Measurements from ENCODE around the gene MLX.
A peak's percentile ranks its signal among the peaks of the same experiment; 100 is the strongest.
"Not testable (repeated sequence)": the region's sequence is repeated elsewhere in the genome, so short reads cannot be mapped to it uniquely, and the experiment has no call there.

Gene MLX

DNA sequence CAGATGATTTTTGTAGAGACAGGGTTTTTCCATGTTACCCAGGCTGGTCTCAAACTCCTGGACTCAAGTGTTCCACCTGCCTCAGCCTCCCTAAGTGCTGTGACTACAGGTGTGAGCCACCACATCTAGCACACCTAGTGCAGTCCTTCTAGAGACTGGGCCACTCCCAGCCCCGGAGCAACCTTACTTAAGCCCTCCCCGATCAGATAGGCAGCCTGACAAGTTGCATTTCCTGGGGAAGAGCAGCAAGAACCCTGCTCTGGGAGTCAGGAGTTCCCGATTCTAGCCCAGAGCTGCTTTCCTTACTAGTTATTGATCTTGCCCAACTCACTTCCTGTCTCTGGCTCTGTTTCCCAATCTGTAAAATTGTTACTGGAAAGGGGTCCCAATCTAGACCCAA, 37.8 kb upstream of the MLX start:
- peaks cover 22% of the 10 kb centered on the region for H3K4me1 Mint-ChIP-seq (ENCODE audit: low read depth)

GRCh38 chr17:42530952-42531454, 35.9 kb upstream of the MLX start:
- H3K27ac Mint-ChIP-seq = no peak overlapping the region
- H3K27me3 Mint-ChIP-seq (ENCODE audit: low read depth) = peaks cover 8% of the 10 kb centered on the region
- H3K4me3 Mint-ChIP-seq = no peak overlapping the region
- peaks cover 2% of the 10 kb centered on the region for H3K36me3 Mint-ChIP-seq (ENCODE audit: low read depth)
- peaks cover 27% of the 10 kb centered on the region for H3K4me1 Mint-ChIP-seq (ENCODE audit: low read depth)
- H3K9me3 Mint-ChIP-seq = no peaks in the 10 kb centered on the region

More for the DNA sequence above, 37.8 kb upstream of the MLX start:
- Mint-ChIP-seq H3K36me3 (ENCODE audit: low read depth) (no peaks in the 10 kb centered on the region), H3K4me3 (no peak overlapping the region), H3K27me3 (ENCODE audit: low read depth) (peaks cover 12% of the 10 kb centered on the region), H3K9me3 (no peaks in the 10 kb centered on the region), H3K27ac (no peak overlapping the region)

- Mint-ChIP-seq H3K36me3 (ENCODE audit: low read depth) (peaks cover 2% of the 10 kb centered on the region), H3K4me3 (peak overlapping the region; percentile 74), H3K27ac (peak overlapping the region; percentile 70), H3K9me3 (no peaks in the 10 kb centered on the region), H3K27me3 (ENCODE audit: low read depth) (peaks cover 8% of the 10 kb centered on the region), H3K4me1 (ENCODE audit: low read depth) (peaks cover 29% of the 10 kb centered on the region)
These were observed 35.2 kb upstream of the MLX start for GRCh38 chr17:42531455-42532354.

DNA sequence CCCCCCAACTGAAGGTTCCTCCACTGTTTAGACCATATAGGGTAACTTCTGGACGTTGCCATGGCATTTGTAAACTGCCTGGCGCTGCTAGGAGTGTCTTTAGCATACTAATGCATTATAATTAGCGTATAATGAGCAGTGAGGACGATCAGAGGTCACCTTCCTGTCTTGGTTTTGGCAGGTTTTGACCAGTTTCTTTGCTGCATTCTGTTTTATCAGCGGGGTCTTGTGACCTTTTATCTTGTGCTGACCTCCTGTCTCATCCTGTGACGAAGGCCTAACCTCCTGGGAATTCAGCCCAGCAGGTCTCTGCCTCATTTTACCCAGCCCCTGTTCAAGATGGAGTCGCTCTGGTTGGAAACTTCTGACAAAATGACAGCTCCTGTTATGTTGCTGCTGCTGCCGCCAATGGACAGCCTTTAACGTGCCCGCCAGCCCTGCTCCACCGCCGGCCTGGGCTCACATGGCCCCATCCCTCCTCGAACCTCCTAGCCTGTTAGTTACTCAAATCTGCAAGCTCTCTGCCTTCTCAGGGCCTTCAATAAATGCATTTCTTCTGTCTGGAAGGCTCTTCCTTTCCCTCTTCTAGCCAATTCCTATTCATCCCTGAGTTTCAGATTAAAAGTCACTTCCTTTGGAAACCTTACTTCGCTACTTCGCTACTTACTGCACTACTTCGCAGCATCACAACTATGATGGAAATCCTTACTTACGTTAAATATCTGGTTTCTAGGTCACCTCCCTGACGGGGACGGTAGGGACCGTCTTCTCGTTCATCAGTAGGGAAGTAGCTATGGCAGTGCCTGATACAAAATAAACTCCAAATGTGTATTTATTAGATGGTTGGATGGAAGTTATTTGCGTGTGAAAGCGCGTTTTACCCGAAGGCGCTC, 31.5 kb upstream of the MLX start:
- peak overlapping the region; percentile 73 for H3K4me3 Mint-ChIP-seq
- peaks cover 8% of the 10 kb centered on the region for H3K27me3 Mint-ChIP-seq (ENCODE audit: low read depth)
- peaks cover 13% of the 10 kb centered on the region for H3K36me3 Mint-ChIP-seq (ENCODE audit: low read depth)
- H3K4me1 Mint-ChIP-seq (ENCODE audit: low read depth) = peaks cover 37% of the 10 kb centered on the region
- peak overlapping the region; percentile 74 for H3K27ac Mint-ChIP-seq
- no peaks in the 10 kb centered on the region for H3K9me3 Mint-ChIP-seq

- Mint-ChIP-seq H3K27me3 (ENCODE audit: low read depth) (peaks cover 8% of the 10 kb centered on the region), H3K4me1 (ENCODE audit: low read depth) (peaks cover 39% of the 10 kb centered on the region), H3K36me3 (ENCODE audit: low read depth) (peaks cover 15% of the 10 kb centered on the region), H3K9me3 (no peaks in the 10 kb centered on the region), H3K27ac (peak within 1 kb of the TSS; percentile 86), H3K4me3 (peak within 1 kb of the TSS; percentile 86)
These were observed 30.9 kb upstream of the MLX start, which contains the start of gene NAGLU for GRCh38 chr17:42536048-42536371. TSS of gene NAGLU (plus strand) at chr17:42536241. CDS start at chr17:42536273, 32 bp downstream.

DNA sequence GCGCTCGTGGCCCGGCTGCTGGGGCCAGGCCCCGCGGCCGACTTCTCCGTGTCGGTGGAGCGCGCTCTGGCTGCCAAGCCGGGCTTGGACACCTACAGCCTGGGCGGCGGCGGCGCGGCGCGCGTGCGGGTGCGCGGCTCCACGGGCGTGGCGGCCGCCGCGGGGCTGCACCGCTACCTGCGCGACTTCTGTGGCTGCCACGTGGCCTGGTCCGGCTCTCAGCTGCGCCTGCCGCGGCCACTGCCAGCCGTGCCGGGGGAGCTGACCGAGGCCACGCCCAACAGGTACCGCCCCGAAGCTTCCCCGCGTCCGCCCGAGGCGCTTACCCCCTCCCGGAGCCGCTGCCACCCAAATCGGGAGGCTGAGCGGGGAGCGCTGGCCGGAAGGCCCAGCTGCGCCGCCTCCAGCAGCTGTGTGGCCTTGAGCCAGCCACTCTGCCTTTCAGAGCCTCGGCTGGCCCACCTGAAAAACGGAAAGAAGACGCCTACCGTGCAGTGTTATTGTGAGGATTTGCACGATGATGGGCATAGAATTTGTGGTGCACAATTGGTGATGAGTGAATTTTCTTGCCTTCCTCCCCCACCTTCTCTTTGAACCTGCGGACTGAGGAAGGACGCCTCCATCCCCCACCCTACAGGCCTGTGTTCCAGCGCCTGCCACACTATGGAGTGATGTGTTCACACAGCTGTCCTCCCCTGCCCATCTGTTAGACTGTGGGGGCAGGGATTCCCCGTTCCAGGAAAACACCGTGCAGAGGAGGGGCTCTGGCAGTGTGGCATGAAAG, 30.3 kb upstream of the MLX start:
- Mint-ChIP-seq H3K27me3 (ENCODE audit: low read depth) (peaks cover 8% of the 10 kb centered on the region), H3K4me3 (peak overlapping the region; percentile 86), H3K27ac (peak overlapping the region; percentile 86), H3K4me1 (ENCODE audit: low read depth) (peaks cover 39% of the 10 kb centered on the region), H3K9me3 (no peaks in the 10 kb centered on the region), H3K36me3 (ENCODE audit: low read depth) (peaks cover 18% of the 10 kb centered on the region)

DNA sequence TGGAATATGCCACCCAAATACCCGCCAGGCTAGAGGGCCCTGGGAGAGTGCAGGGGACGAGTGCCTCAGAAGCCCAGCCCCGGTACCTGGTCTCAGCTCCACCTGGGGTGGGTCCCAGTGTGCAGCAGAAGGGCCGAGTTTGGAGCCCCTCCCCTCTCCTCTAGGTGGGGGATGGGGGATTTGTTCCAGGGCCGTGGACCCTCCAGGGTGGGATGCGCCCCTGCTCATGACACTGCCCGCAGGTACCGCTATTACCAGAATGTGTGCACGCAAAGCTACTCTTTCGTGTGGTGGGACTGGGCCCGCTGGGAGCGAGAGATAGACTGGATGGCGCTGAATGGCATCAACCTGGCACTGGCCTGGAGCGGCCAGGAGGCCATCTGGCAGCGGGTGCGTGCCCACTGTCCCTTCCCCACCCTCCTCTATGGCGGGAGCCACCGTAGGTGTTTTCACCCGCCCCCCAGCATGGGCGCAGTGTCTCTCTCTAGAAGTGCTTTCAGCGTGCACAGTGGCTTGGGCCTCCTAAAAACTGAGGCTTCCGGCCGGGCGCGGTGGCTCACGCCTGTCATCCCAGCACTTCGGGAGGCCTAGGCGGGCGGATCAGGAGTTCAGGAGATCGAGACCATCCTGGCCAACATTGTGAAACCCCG, 29.6 kb upstream of the MLX start:
- H3K27ac Mint-ChIP-seq = no peak overlapping the region
- H3K4me3 Mint-ChIP-seq = peak overlapping the region; percentile 86
- H3K4me1 Mint-ChIP-seq (ENCODE audit: low read depth) = peaks cover 39% of the 10 kb centered on the region
- peaks cover 8% of the 10 kb centered on the region for H3K27me3 Mint-ChIP-seq (ENCODE audit: low read depth)
- no peaks in the 10 kb centered on the region for H3K9me3 Mint-ChIP-seq
- peaks cover 18% of the 10 kb centered on the region for H3K36me3 Mint-ChIP-seq (ENCODE audit: low read depth)

DNA sequence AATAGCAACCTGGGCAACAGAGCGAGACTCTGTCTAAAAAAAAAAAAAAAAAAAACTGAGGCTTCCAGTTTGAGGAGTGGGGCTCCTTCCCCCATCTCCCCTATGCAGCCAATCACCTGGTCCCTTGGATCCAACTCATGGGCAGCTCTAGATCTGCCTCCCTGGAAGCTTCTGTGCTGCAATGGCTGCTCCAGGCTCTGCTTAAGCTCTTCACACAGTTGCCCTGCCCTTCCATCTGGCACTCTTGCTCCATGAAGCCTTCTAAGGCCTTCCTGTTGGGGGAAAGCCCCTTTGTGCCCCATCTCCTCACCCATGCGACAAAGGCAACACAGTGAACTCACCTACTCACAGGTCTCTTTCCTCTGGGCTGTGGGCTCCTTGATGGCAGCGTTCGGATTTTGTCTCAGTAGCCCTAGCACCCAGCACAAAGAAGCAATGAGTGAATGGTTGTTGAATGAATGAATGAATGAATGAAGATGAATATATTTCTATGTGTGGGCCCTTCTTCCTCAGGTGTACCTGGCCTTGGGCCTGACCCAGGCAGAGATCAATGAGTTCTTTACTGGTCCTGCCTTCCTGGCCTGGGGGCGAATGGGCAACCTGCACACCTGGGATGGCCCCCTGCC, 29.0 kb upstream of the MLX start:
- Mint-ChIP-seq H3K9me3 (no peaks in the 10 kb centered on the region), H3K27ac (peak overlapping the region; percentile 21), H3K4me1 (ENCODE audit: low read depth) (peaks cover 41% of the 10 kb centered on the region), H3K27me3 (ENCODE audit: low read depth) (peaks cover 8% of the 10 kb centered on the region), H3K4me3 (peak overlapping the region; percentile 68), H3K36me3 (ENCODE audit: low read depth) (peaks cover 18% of the 10 kb centered on the region)

DNA sequence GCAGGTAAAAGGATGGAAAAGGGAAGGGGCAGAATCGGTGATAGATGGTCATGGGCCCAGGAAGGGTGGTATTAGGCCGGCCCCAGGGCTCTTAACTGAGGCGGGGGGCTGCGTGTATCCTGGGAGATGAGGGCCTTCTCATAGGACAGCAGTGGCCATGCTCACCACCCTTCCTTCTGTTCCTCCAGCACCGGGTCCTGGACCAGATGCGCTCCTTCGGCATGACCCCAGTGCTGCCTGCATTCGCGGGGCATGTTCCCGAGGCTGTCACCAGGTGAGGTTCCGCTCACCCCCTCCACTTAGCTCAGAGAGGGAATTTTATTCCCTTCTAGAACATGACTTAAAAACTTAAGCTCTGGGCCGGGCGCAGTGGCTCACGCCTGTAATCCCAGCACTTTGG, 28.4 kb upstream of the MLX start:
- Mint-ChIP-seq H3K27me3 (ENCODE audit: low read depth) (peaks cover 5% of the 10 kb centered on the region), H3K27ac (no peak overlapping the region), H3K4me3 (no peak overlapping the region), H3K9me3 (no peaks in the 10 kb centered on the region), H3K36me3 (ENCODE audit: low read depth) (peaks cover 18% of the 10 kb centered on the region), H3K4me1 (ENCODE audit: low read depth) (peaks cover 39% of the 10 kb centered on the region)

- H3K9me3 Mint-ChIP-seq; H3K27me3 Mint-ChIP-seq (ENCODE audit: low read depth): not testable (repeated sequence)
- Mint-ChIP-seq H3K4me3 (peak overlapping the region; percentile 16), H3K4me1 (ENCODE audit: low read depth) (peaks cover 35% of the 10 kb centered on the region), H3K27ac (peak overlapping the region; percentile 80), H3K36me3 (ENCODE audit: low read depth) (peaks cover 18% of the 10 kb centered on the region)
These were observed 26.3 kb upstream of the MLX start for GRCh38 chr17:42540558-42540957.

DNA sequence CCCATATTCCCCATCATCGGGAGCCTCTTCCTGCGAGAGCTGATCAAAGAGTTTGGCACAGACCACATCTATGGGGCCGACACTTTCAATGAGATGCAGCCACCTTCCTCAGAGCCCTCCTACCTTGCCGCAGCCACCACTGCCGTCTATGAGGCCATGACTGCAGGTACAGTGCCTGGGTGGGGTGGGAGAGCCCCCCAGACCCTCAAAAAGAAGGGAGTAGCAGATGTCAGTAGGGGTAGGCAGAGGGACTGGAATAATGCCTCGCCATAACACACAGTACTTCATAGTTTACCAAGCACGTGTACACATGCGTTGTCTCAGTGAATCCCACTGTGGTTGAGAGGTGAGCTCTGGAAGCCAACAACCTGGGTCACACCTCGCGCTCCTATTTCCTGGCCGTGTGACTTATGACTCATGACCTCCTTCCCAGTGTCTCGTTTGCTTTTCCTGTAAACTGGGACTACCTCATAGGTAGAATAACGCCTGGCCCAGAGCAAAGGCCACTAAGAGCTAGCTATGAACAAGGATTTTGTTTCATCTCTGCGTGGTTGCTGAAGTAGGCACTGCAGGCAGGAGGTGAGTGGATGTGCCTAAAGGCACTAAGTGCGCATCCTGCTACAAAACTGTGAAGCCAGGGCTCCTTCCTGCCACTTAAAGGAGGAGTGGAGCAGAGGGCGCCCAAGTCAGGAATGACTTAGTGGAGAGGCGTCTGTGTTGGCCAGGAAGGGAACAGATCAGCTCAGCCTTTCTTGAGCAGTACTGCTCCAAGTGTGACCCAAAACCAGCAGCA, 25.7 kb upstream of the MLX start:
- Mint-ChIP-seq H3K36me3 (ENCODE audit: low read depth) (peaks cover 16% of the 10 kb centered on the region), H3K27ac (peak overlapping the region; percentile 80), H3K9me3 (no peaks in the 10 kb centered on the region), H3K4me3 (peak overlapping the region; percentile 63), H3K27me3 (ENCODE audit: low read depth) (no peaks in the 10 kb centered on the region), H3K4me1 (ENCODE audit: low read depth) (peaks cover 32% of the 10 kb centered on the region)

GRCh38 chr17:42543190-42544079, 23.5 kb upstream of the MLX start:
- Mint-ChIP-seq H3K4me1 (ENCODE audit: low read depth) (peaks cover 24% of the 10 kb centered on the region), H3K27ac (no peak overlapping the region)

More at GRCh38 chr17:42543190-42544079, 23.5 kb upstream of the MLX start:
- Mint-ChIP-seq H3K9me3 (no peaks in the 10 kb centered on the region), H3K27me3 (ENCODE audit: low read depth) (no peaks in the 10 kb centered on the region), H3K4me3 (no peak overlapping the region), H3K36me3 (ENCODE audit: low read depth) (peaks cover 14% of the 10 kb centered on the region)

Measured in T-helper 1 cell treated with Interleukin-12 subunit alpha and Interleukin-12 subunit beta and Interleukin-4 antibody, amounts not matched to agents 30 μg/mL and 1 μg/mL, for 36 hours (primary cell).